ENCODE measurements around the gene COL19A1.

The COL19A1 gene

GRCh38 chr6:70252604-70253003, 386.2 kb downstream of the COL19A1 start:
- ATAC-seq (ENCODE audit: low read depth): no peak
- H3K27me3 ChIP-seq (ENCODE audit: insufficient read depth, poor library complexity, severe bottlenecking): peaks cover 5% of the 10 kb centered on the region
- H3K36me3 ChIP-seq (ENCODE audit: low read depth): no peaks in the 10 kb centered on the region
- no peaks in the 10 kb centered on the region for H3K9me3 ChIP-seq (ENCODE audit: severe bottlenecking)
- H3K27ac ChIP-seq (ENCODE audit: poor library complexity, severe bottlenecking): no peak overlapping the region
- no peaks in the 10 kb centered on the region for H3K4me1 ChIP-seq (ENCODE audit: insufficient read depth, poor library complexity, severe bottlenecking)
- DNase-seq (ENCODE audit: low spot score): no peak
- no peak overlapping the region for H3K4me3 ChIP-seq (ENCODE audit: severe bottlenecking)
- no peak for TF ChIP-seq CTCF (IDR thresholded peaks at IDR 0.05; ENCODE audit: poor library complexity, severe bottlenecking)

GRCh38 chr6:70253923-70254322, 387.6 kb downstream of the COL19A1 start:
- H3K36me3 ChIP-seq (ENCODE audit: low read depth): no peaks in the 10 kb centered on the region
- H3K27me3 ChIP-seq (ENCODE audit: insufficient read depth, poor library complexity, severe bottlenecking): peaks cover 5% of the 10 kb centered on the region
- no peak for TF ChIP-seq CTCF (IDR thresholded peaks at IDR 0.05; ENCODE audit: poor library complexity, severe bottlenecking)
- no peaks in the 10 kb centered on the region for H3K4me1 ChIP-seq (ENCODE audit: insufficient read depth, poor library complexity, severe bottlenecking)
- no peak for ATAC-seq (ENCODE audit: low read depth)
- no peak for DNase-seq (ENCODE audit: low spot score)
- no peak overlapping the region for H3K4me3 ChIP-seq (ENCODE audit: severe bottlenecking)
- H3K27ac ChIP-seq (ENCODE audit: poor library complexity, severe bottlenecking): no peak overlapping the region
- no peaks in the 10 kb centered on the region for H3K9me3 ChIP-seq (ENCODE audit: severe bottlenecking)

GRCh38 chr6:70254784-70255183, 388.4 kb downstream of the COL19A1 start:
- no peak for DNase-seq (ENCODE audit: low spot score)
- Histone ChIP-seq H3K4me3 (ENCODE audit: severe bottlenecking) (no peak overlapping the region), H3K4me1 (ENCODE audit: insufficient read depth, poor library complexity, severe bottlenecking) (no peaks in the 10 kb centered on the region), H3K9me3 (ENCODE audit: severe bottlenecking) (no peaks in the 10 kb centered on the region), H3K27ac (ENCODE audit: poor library complexity, severe bottlenecking) (no peak overlapping the region), H3K27me3 (ENCODE audit: insufficient read depth, poor library complexity, severe bottlenecking) (peaks cover 5% of the 10 kb centered on the region), H3K36me3 (ENCODE audit: low read depth) (no peaks in the 10 kb centered on the region)
- no peak for ATAC-seq (ENCODE audit: low read depth)
- no peak for TF ChIP-seq CTCF (IDR thresholded peaks at IDR 0.05; ENCODE audit: poor library complexity, severe bottlenecking)

- H3K27me3 ChIP-seq (ENCODE audit: insufficient read depth, poor library complexity, severe bottlenecking): peaks cover 5% of the 10 kb centered on the region
- DNase-seq (ENCODE audit: low spot score) (no peak), ATAC-seq (ENCODE audit: low read depth) (no peak)
- TF ChIP-seq CTCF (IDR thresholded peaks at IDR 0.05; ENCODE audit: poor library complexity, severe bottlenecking): no peak
- H3K9me3 ChIP-seq (ENCODE audit: severe bottlenecking): no peaks in the 10 kb centered on the region
- no peaks in the 10 kb centered on the region for H3K36me3 ChIP-seq (ENCODE audit: low read depth)
- no peak overlapping the region for H3K4me3 ChIP-seq (ENCODE audit: severe bottlenecking)
- no peaks in the 10 kb centered on the region for H3K4me1 ChIP-seq (ENCODE audit: insufficient read depth, poor library complexity, severe bottlenecking)
- H3K27ac ChIP-seq (ENCODE audit: poor library complexity, severe bottlenecking): no peak overlapping the region
These were observed 391.5 kb downstream of the COL19A1 start for GRCh38 chr6:70257768-70258273.

- no peaks in the 10 kb centered on the region for H3K4me1 ChIP-seq (ENCODE audit: insufficient read depth, poor library complexity, severe bottlenecking)
- H3K36me3 ChIP-seq (ENCODE audit: low read depth): no peaks in the 10 kb centered on the region
- TF ChIP-seq CTCF (IDR thresholded peaks at IDR 0.05; ENCODE audit: poor library complexity, severe bottlenecking): no peak
- H3K27ac ChIP-seq (ENCODE audit: poor library complexity, severe bottlenecking): no peak overlapping the region
- no peak overlapping the region for H3K4me3 ChIP-seq (ENCODE audit: severe bottlenecking)
- peaks cover 5% of the 10 kb centered on the region for H3K27me3 ChIP-seq (ENCODE audit: insufficient read depth, poor library complexity, severe bottlenecking)
- no peaks in the 10 kb centered on the region for H3K9me3 ChIP-seq (ENCODE audit: severe bottlenecking)
- DNase-seq (ENCODE audit: low spot score): no peak
- no peak for ATAC-seq (ENCODE audit: low read depth)
These were observed 392.1 kb downstream of the COL19A1 start for GRCh38 chr6:70258483-70258882.

Measured in RWPE2 (cell line).